IMR-90 (cell line): ENCODE data around the gene IFNK. TPM values are rescaled to one million over a fixed set of nuclear protein-coding genes. Genes with fewer than 3 reads are reported as not detected.

Source experiments
- ATAC-seq: fragments of 200-7000 bp; cut with Tn5 transposase; 2 replicates; pipeline ENCODE4 v1.9.1; 2020; ENCODE audit warnings: low read depth, mild to moderate bottlenecking, moderate library complexity
- BruUV-seq: library from RNA; stranded (reverse); fragments of 400-500 nt; replicated peaks from 2 replicates; lab custom pipeline; 2021; lab: Mats Ljungman, UMichigan
- CTCF ChIA-PET: fragments of 300-600 bp; formaldehyde crosslinking; extraction: SDS; loops from one replicate; lab custom pipeline; 2021; ENCODE audit warnings: antibody characterized with exemption; lab: Yijun Ruan, JAX
- POLR2A ChIA-PET: fragments of 300-600 bp; sonication (Branson Sonifier 250); formaldehyde crosslinking; loops from one replicate; lab custom pipeline; 2022; ENCODE audit warnings: antibody characterized with exemption; ENCODE audit not compliant: unreplicated experiment; lab: Charles Lee
- DNase-seq: peaks from one replicate; pipeline ENCODE4 v3.0.0; 2013
- H2AFZ ChIP-seq: replicated peaks from 2 replicates; pipeline ENCODE3; 2013; ENCODE audit warnings: low read length, mild to moderate bottlenecking; ENCODE audit not compliant: poor library complexity
- H2AK5ac ChIP-seq: 2 replicates; pipeline ENCODE4 v1.6.1; 2013; ENCODE audit warnings: low read depth, low read length, inconsistent platforms
- H2AK9ac ChIP-seq: replicated peaks from 2 replicates; pipeline ENCODE3; 2013; ENCODE audit warnings: mild to moderate bottlenecking, low read depth, low read length, moderate library complexity; ENCODE audit not compliant: poor library complexity
- H2BK120ac ChIP-seq: 2 replicates; pipeline ENCODE4 v1.6.1; 2013; ENCODE audit warnings: low read depth, low read length, inconsistent platforms
- H2BK15ac ChIP-seq: 3 replicates; pipeline ENCODE4 v1.6.1; 2013; ENCODE audit warnings: low read depth, low read length, inconsistent platforms
- H2BK20ac ChIP-seq: 2 replicates; pipeline ENCODE4 v1.6.1; 2013; ENCODE audit warnings: low read depth, mild to moderate bottlenecking, inconsistent platforms, low read length, moderate library complexity
- H2BK5ac ChIP-seq: 2 replicates; pipeline ENCODE4 v1.6.1; 2013; ENCODE audit warnings: mild to moderate bottlenecking, low read depth, low read length, inconsistent platforms; ENCODE audit not compliant: poor library complexity, severe bottlenecking
- H3K14ac ChIP-seq: replicated peaks from 2 replicates; pipeline ENCODE4 v1.6.1; 2013; ENCODE audit warnings: low read depth, low read length, inconsistent platforms
- H3K18ac ChIP-seq: 2 replicates; pipeline ENCODE4 v1.6.1; 2013; ENCODE audit warnings: low read depth, low read length, control low read depth
- H3K23ac ChIP-seq: 2 replicates; pipeline ENCODE4 v1.6.1; 2013; ENCODE audit warnings: low read depth, low read length, inconsistent platforms
- H3K27ac ChIP-seq: 2 replicates; pipeline ENCODE4 v1.5.1; 2013; ENCODE audit warnings: mild to moderate bottlenecking, control low read depth, low read length; ENCODE audit not compliant: insufficient read depth
- H3K27me3 ChIP-seq: 2 replicates; pipeline ENCODE4 v1.6.1; 2013; ENCODE audit warnings: low read length; ENCODE audit not compliant: control insufficient read depth, insufficient read depth
- H3K36me3 ChIP-seq: 2 replicates; pipeline ENCODE4 v1.6.1; 2013; ENCODE audit warnings: low read length, mixed read lengths; ENCODE audit not compliant: control insufficient read depth, insufficient read depth
- H3K4ac ChIP-seq: 2 replicates; pipeline ENCODE4 v1.6.1; 2013; ENCODE audit warnings: low read depth, low read length, inconsistent platforms
- H3K4me1 ChIP-seq: 2 replicates; pipeline ENCODE4 v1.6.1; 2013; ENCODE audit warnings: low read length, mixed read lengths; ENCODE audit not compliant: control insufficient read depth, insufficient read depth
- H3K4me2 ChIP-seq: 2 replicates; pipeline ENCODE4 v1.6.1; 2013; ENCODE audit warnings: low read depth, mild to moderate bottlenecking, control low read depth, low read length, moderate library complexity
- H3K4me3 ChIP-seq: 2 replicates; pipeline ENCODE4 v1.5.1; 2013; ENCODE audit warnings: low read depth, mild to moderate bottlenecking, control low read depth, low read length, moderate library complexity; ENCODE audit not compliant: insufficient read depth
- H3K56ac ChIP-seq: 2 replicates; pipeline ENCODE4 v1.6.1; 2013; ENCODE audit warnings: low read length, inconsistent platforms; ENCODE audit not compliant: insufficient read depth; ENCODE audit errors: extremely low read depth
- H3K79me1 ChIP-seq, 2 experiments: 2 replicates each; pipeline ENCODE4 v1.6.1; 2013; ENCODE audit warnings: low read length in 2 of 2, inconsistent platforms in 1 of 2, low read depth in 1 of 2
- H3K9ac ChIP-seq: 2 replicates; pipeline ENCODE4 v1.6.1; 2013; ENCODE audit warnings: low read depth, low read length, control low read depth
- H3K9me1 ChIP-seq: 2 replicates; pipeline ENCODE4 v1.6.1; 2013; ENCODE audit warnings: low read length, inconsistent platforms; ENCODE audit not compliant: insufficient read depth
- H3K9me3 ChIP-seq: 2 replicates; pipeline ENCODE4 v1.6.1; 2013; ENCODE audit warnings: low read length; ENCODE audit not compliant: control insufficient read depth, insufficient read depth
- H4K20me1 ChIP-seq: 2 replicates; pipeline ENCODE4 v1.6.1; 2013; ENCODE audit warnings: low read length, inconsistent platforms; ENCODE audit not compliant: insufficient read depth
- H4K5ac ChIP-seq: 2 replicates; pipeline ENCODE4 v1.6.1; 2013; ENCODE audit warnings: mild to moderate bottlenecking, low read depth, low read length, control low read depth
- H4K8ac ChIP-seq, 2 experiments: 2 replicates each; pipeline ENCODE4 v1.6.1; 2013; ENCODE audit warnings: low read depth in 2 of 2, low read length in 2 of 2, control low read depth in 1 of 2, inconsistent platforms in 1 of 2
- H4K91ac ChIP-seq: 2 replicates; pipeline ENCODE4 v1.6.1; 2013; ENCODE audit warnings: low read depth, low read length, inconsistent platforms; ENCODE audit not compliant: insufficient read depth
- BHLHE40 ChIP-seq: fragments of 150-350 bp; IDR thresholded peaks from 2 replicates; pipeline ENCODE4 v1.6.1; 2016; ENCODE audit warnings: mild to moderate bottlenecking, low read depth, low read length
- FOS ChIP-seq: fragments of 150-350 bp; IDR thresholded peaks from 2 replicates; pipeline ENCODE4 v1.6.1; 2016; ENCODE audit warnings: low read depth, low read length
- RCOR1 ChIP-seq: IDR thresholded peaks from 2 replicates; pipeline ENCODE4 v1.6.1; 2012; ENCODE audit warnings: mild to moderate bottlenecking, low read length, improper control_type of control experiment; ENCODE audit not compliant: insufficient replicate concordance
- WGBS, 2 experiments: methylation state at CpG; one replicate each; pipeline versions ENCODE4 v1.1.5 to v1.1.7; 2013; ENCODE audit warnings: missing lambda C conversion rate in 2 of 2; ENCODE audit not compliant: insufficient read length in 1 of 2; ENCODE audit errors: extremely low coverage in 2 of 2; 5-methylcytosine and 5-hydroxymethylcytosine counted together
- dilution Hi-C: fragments of 300-500 bp; cut with HindIII; formaldehyde crosslinking; loops from one replicate; pipeline ENCODE4 v1.14.3; 2018; ENCODE audit warnings: low sequenced_read_pairs; ENCODE audit not compliant: unreplicated experiment
- in situ Hi-C: fragments of 300-500 bp; cut with MboI; formaldehyde crosslinking; loops from 3 replicates; pipeline ENCODE4 v1.14.3; 2019; ENCODE audit warnings: low sequenced_read_pairs, inconsistent platforms, mixed read lengths
- intact Hi-C: fragments of 100-400 bp; cut with micrococcal nuclease; formaldehyde crosslinking; loops from 2 replicates; pipeline ENCODE4 v1.10.0; 2022
- polyA plus RNA-seq, 3 experiments: library from polyadenylated mRNA; depleted of rRNA; stranded (reverse); fragments of >200 nt; gene quantifications; 2 replicates each; pipeline ENCODE4 v1.2.3, GENCODE V29; 2012; ENCODE audit warnings: low replicate concordance in 1 of 3
- total RNA-seq: library from RNA; depleted of rRNA; stranded (reverse); fragments of >200 nt; gene quantifications from 2 replicates; pipeline ENCODE4 v1.2.3, GENCODE V29; 2012
- TF ChIP-seq, protein P1 (sequence below): fragments of 150-350 bp; IDR thresholded peaks from 2 replicates; pipeline ENCODE4 v1.6.1; 2017; ENCODE audit warnings: mild to moderate bottlenecking, antibody characterized with exemption, low read length, low read depth
- TF ChIP-seq, protein P2 (sequence below): conservative IDR thresholded peaks from 2 replicates; pipeline ENCODE4 v1.5.1; 2012; ENCODE audit warnings: mild to moderate bottlenecking, low read depth, low read length, improper control_type of control experiment
- TF ChIP-seq, protein P3 (sequence below): fragments of 150-350 bp; IDR thresholded peaks from 2 replicates; pipeline ENCODE4 v1.6.1; 2016; ENCODE audit warnings: low read depth, mild to moderate bottlenecking, low read length, moderate library complexity, borderline replicate concordance

Gene IFNK
- total and polyA plus RNA-seq, 2 of the 4 experiments (the other 2 are of a cell fraction) = not detected

DNA sequence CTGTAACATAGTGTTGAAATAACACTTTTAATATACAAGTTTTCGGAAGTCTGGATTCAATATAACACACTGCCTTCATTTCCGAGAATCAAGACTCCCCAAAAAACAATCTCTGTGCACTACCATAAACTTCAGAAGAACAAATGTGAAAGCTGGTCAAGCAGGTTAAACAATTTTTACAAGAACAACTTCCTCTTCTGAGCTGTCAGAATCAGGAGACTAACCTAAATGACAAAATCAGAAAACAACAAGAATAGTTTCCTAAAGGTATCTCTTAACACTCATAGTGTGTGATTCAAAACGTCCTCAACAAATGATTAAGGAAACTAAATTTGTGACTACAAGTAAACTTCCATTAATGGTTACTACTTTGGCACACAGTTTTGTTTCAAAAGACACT is 37.6 kb downstream of the IFNK start:
- ChIA-PET CTCF (no interaction called here), POLR2A (no interaction called here)
- Histone ChIP-seq H3K9me1 (no peaks in the 10 kb centered on the region), H2BK120ac (no peak overlapping the region), H3K9me3 (no peaks in the 10 kb centered on the region), H3K56ac (no peak overlapping the region), H3K4me1 (no peaks in the 10 kb centered on the region), H3K36me3 (no peaks in the 10 kb centered on the region), H3K4me2 (no peak overlapping the region), H3K27ac (no peak overlapping the region), H2BK15ac (no peak overlapping the region), H3K18ac (no peak overlapping the region), H3K9ac (no peak overlapping the region), H2AK9ac (no peak overlapping the region), H2BK20ac (no peak overlapping the region), H4K91ac (no peak overlapping the region), H4K5ac (no peak overlapping the region), H3K27me3 (no peaks in the 10 kb centered on the region), H2AFZ (no peak overlapping the region), H3K4me3 (no peak overlapping the region), H2BK5ac (no peak overlapping the region), H3K79me1 (no peaks in the 10 kb centered on the region), H4K8ac (no peak overlapping the region), H4K20me1 (no peaks in the 10 kb centered on the region), H2AK5ac (no peak overlapping the region), H3K23ac (no peak overlapping the region), H3K14ac (no peak overlapping the region), H3K4ac (no peak overlapping the region)
- in situ Hi-C loops = no loop called here
- no CpG with 5 or more reads among the region's 3 CpGs for WGBS, 2 experiments
- dilution Hi-C loops = no loop called here
- intact Hi-C loops = no loop called here
- DNase-seq = no peak
- BruUV-seq = no TSS peak
- TF ChIP-seq BHLHE40 = no peak
- TF ChIP-seq, protein P1, sequence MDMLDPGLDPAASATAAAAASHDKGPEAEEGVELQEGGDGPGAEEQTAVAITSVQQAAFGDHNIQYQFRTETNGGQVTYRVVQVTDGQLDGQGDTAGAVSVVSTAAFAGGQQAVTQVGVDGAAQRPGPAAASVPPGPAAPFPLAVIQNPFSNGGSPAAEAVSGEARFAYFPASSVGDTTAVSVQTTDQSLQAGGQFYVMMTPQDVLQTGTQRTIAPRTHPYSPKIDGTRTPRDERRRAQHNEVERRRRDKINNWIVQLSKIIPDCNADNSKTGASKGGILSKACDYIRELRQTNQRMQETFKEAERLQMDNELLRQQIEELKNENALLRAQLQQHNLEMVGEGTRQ = no peak
- TF ChIP-seq, protein P2, sequence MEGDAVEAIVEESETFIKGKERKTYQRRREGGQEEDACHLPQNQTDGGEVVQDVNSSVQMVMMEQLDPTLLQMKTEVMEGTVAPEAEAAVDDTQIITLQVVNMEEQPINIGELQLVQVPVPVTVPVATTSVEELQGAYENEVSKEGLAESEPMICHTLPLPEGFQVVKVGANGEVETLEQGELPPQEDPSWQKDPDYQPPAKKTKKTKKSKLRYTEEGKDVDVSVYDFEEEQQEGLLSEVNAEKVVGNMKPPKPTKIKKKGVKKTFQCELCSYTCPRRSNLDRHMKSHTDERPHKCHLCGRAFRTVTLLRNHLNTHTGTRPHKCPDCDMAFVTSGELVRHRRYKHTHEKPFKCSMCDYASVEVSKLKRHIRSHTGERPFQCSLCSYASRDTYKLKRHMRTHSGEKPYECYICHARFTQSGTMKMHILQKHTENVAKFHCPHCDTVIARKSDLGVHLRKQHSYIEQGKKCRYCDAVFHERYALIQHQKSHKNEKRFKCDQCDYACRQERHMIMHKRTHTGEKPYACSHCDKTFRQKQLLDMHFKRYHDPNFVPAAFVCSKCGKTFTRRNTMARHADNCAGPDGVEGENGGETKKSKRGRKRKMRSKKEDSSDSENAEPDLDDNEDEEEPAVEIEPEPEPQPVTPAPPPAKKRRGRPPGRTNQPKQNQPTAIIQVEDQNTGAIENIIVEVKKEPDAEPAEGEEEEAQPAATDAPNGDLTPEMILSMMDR = no peak
- TF ChIP-seq FOS = no peak
- TF ChIP-seq, protein P3, sequence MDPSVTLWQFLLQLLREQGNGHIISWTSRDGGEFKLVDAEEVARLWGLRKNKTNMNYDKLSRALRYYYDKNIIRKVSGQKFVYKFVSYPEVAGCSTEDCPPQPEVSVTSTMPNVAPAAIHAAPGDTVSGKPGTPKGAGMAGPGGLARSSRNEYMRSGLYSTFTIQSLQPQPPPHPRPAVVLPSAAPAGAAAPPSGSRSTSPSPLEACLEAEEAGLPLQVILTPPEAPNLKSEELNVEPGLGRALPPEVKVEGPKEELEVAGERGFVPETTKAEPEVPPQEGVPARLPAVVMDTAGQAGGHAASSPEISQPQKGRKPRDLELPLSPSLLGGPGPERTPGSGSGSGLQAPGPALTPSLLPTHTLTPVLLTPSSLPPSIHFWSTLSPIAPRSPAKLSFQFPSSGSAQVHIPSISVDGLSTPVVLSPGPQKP = no peak
- TF ChIP-seq RCOR1 = no peak
- ATAC-seq = no peak
